Fibroblast of skin of right biceps (primary cell): ENCODE measurements around the gene GNA14.
"Not testable (repeated sequence)": the region's sequence is repeated elsewhere in the genome, so short reads cannot be mapped to it uniquely, and the experiment has no call there.

ENCODE experiments used
- DNase-seq: peaks from one replicate; pipeline ENCODE4 v3.0.0-alpha.2; 2013

GNA14 gene

DNA sequence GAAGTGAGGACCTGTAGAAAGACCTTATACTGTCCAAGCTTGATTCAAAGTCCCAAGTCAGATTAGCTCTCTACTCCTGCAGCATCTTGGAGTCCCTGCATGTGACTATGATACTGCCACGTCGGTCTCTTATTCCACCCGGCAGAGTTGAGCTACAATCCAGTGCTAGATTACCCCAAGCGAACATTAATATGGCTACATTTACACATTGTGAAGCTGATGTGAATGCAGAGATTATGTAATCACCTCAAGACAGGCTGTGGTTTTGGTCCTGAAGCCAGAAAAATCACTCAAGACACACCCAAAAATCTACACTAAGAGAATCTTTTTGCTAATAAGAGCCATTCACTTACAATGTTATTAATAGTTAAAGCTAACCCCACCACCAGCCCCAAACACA, 116.7 kb downstream of the GNA14 start:
- DNase-seq, result no peak

DNA sequence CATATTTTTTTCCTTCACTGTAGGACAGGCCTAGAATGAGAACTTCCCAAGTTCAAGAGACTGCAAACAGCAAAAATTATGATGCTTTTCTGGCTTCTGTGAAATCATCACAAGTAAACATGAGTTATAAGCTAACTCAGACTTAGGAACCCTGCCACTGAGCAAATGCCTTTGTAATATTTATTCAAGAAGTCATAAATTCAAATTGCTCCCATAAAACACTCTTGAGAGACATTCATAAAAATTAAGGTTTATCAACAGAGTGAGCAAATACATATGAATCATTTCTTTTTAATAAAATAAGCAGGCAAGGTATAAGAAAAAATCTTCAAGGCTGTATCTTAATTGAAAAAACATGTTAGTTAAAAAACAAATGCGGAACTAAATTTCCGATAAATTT, 124.2 kb downstream of the GNA14 start:
- peak; percentile 9 for DNase-seq

GRCh38 chr9:77521091-77521490, 127.0 kb downstream of the GNA14 start:
- no peak for DNase-seq

DNA sequence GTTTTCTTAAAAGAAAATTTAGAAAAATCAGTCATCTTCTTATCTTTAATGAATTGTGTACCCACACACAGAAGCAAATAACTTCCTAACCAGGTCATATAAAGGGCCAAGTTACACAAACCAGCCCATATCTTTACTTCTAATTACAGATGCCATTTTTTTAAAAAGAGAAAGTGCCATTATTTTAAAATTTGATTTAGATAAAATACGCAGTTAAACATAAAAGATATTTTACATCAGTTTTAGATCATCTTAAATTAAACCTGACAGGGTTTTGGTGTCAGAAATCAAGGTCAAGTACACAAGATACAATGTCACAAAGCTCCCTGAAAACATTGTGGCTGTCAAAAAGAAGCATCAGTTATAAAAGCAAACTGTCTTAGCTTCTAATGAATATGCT, 129.4 kb downstream of the GNA14 start:
- DNase-seq, result no peak

DNA sequence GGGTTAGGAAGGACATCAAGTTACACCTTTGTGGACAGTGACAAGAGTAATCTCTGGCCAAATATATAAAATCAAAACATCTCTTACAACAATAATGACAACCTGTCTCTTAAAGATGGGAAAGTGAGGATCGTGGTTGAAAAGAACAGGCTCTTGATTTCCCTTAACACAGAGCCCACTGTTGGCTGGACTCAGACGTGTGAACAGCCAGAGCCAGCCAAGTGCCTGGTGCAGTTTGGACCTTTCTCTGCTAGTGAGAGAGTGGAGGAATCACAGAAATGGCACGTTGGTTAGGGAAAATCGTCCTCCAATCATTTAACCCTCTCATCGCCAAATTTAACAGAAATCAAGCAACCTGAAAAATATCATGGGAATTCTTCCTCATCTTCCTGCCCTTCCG, 131.3 kb downstream of the GNA14 start:
- DNase-seq, result no peak

GRCh38 chr9:77514886-77515711, 133.0 kb downstream of the GNA14 start:
- peak; percentile 21 for DNase-seq

GRCh38 chr9:77513457-77513856, 134.7 kb downstream of the GNA14 start:
- DNase-seq, result no peak

DNA sequence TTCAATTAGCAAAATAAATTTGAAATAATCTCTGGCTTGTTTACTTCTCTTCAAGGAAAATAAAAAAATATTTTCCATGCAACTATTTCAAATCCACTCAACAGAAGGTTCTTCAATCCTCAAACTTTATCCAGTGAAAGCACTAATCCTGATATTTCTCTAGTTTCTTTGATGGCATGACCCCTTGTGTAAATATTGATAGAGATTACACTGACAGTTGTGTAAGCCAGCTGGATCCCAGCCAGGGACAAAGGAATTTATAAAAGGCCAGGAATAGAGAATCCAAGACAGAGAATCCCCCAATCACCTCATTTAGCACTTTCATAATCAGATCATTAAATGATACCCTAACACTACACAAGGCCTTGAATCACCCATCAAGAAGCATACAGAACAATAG, 135.2 kb downstream of the GNA14 start:
- no peak for DNase-seq

DNA sequence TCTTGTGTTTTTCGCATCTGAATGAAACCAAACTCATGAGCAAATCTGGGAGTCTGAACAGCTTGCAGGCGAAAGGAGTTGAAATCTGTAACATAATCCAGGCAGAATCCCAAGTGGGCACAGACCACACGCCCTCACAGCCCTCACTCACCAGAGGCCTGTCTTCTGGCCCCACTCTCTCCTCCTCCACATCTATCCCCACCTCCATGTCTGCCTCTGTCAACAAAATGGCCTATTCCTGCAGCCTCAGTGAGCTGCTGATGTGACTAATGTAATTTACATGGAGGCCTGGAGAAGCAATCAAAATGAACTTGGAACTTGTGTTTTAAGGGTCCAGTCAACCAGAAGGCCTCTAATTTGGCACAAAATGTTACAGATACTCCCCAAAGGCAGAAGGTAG, 136.6 kb downstream of the GNA14 start:
- DNase-seq, result no peak

- no peak for DNase-seq
Measured at GRCh38 chr9:77510666-77511065, 137.5 kb downstream of the GNA14 start.

GRCh38 chr9:77508396-77508795, 139.7 kb downstream of the GNA14 start:
- no peak for DNase-seq

DNA sequence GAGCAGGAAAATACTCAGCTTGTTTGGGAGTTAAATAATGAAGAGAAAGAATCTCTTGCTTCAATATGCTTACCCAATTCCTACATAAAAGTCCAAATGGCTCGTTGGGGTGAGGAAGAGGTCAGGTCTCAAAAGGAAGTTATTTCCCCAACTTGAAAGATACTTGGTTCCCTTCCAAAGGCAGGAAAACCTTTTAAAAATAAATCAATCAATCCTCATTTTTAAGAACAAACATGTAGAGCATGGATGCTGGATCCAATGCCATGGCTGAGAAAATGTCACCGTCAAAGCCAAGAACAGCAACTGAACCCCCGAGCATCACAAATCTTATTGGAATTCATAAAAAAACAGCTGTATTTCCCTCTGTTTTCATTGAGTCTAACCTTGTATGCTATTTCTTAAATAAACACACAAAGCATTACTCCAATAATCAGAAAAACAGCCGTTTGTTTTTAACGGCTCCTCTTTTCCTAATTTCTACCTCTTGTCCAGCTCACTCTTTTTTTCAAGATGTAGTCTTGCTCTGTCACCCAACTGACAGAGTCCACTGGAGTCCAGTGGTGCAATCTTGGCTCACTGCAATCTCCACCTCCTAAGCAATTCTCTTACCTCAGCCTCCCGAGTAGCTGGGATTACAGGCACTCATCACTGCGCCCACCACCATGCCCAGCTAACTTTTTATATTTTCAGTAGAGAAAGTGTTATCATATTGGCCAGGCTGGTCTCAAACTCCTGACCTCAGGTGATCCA, 140.7 kb downstream of the GNA14 start:
- no peak for DNase-seq

DNA sequence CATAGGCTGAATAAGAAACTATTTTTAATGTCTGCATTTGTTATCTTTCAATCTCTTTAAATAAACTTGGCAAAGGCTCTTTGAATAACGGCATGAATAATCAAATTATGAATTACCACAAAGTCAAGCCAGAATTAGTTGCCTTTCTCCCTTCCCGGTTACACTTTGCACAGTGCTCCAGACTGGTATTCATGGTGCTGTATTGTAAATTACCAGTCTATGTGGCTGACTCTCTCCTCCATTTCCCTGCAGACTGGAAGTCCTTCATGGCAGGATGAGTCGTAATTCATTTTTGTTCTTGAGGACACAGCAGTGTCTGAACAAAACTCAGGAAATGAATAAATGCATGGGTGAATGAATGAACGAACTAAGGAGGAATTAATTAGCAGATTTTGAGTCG, 142.9 kb downstream of the GNA14 start:
- no peak for DNase-seq

DNA sequence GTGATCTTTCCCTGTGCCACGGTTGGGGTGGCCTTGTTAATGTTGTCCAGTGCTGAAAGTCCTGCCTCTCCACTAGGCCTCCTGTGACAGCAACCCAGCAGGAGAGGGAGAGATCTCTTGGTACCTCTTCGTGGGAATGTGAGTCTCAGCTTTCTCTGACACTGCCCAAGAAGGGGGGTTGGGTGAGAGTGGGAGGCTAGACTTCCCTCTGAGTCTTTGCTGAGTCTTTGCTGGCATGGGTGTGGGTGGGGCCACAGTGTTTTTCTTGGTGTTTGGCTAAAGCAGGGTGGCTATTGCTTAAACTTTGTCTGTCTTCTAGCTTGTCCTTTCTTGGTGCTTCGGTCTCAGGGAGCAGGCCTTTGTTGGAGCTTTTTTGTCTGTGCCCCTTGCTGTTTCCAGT, 145.6 kb downstream of the GNA14 start:
- DNase-seq, result no peak

- no peak for DNase-seq
Measured at GRCh38 chr9:77498891-77499290, 149.2 kb downstream of the GNA14 start.

- no peak for DNase-seq
Measured at GRCh38 chr9:77497322-77498198, 150.6 kb downstream of the GNA14 start.

DNA sequence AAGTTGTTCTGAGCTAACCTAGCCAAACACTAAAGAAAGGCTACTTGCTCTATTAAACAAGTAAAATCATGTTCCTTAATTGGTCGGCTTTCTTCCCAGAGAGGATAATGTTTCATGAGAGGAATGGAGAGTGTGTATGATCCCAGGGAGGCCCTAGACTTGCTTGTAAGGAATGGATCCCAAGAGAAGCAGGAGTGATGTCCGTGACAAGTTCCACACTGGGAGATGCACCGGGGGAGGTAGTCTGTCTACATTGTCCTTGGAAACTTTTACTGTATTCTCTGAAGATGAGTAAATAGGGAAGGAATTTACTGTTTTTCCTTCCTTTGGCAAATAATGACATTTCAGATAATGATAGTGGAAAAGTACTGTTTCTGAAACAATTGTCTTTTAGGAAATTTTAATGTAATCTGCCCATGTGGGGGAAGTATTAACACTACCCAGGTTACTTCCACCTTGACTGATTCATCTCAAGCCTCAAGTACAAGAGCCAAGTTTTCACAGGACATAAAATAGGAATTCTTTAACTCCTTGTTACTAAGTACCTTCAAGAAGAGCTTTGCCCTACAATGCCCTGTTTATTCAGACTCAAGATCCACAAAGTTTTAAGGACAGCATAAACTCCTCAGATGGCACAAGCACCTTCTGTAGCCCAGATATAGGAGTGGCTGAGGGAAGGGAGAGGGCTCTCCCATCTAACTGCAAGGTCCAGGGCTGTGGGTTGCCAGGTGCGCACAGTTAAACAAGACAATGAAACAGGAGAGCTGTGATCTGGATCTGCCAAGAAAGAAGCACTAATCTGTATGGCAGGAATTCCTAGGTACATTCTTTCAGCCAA, 152.1 kb downstream of the GNA14 start:
- peak; percentile 82 for DNase-seq

GRCh38 chr9:77490279-77490678, 157.8 kb downstream of the GNA14 start:
- DNase-seq, result not testable (repeated sequence)

GRCh38 chr9:77489405-77490163, 158.5 kb downstream of the GNA14 start:
- not testable (repeated sequence) for DNase-seq

GRCh38 chr9:77488439-77489126, 159.5 kb downstream of the GNA14 start:
- DNase-seq, result peak; percentile 52

DNA sequence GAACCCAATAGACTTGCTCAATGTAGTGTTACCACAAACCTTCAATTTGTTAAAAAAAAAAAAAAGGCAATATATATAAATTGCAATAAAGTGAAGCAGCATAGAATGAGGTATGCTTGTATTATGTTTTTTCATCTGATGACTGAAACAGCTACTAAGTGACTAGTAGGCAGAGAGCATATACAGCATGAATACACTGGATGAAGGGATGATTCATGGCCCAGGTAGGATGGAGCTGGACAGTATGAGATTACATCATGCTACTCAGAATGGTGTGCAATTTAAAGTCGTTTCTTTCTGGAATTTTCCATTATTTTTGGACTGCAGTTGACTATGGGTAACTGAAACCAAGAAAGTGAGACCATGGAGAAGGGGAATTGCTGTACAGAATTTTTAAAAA, 161.2 kb downstream of the GNA14 start:
- DNase-seq, result peak; percentile 48
